Stimulated activated CD4-positive, alpha-beta T cell treated with anti-CD3 and anti-CD28 coated beads, Interleukin-4, amount 100 ng/mL, for 1 hour (primary cell): ENCODE results near the gene CNOT1.
"Not testable (repeated sequence)": the region's sequence is repeated elsewhere in the genome, so short reads cannot be mapped to it uniquely, and the experiment has no call there.

Experiments used
- DNase-seq: peaks from one replicate; pipeline ENCODE4 v3.0.0-alpha.2; 2020

Gene CNOT1

GRCh38 chr16:58629733-58630640, at the start of gene CNOT1:
Gene CNOT1 (minus strand): TSS chr16:58629826. CDS start chr16:58599337, 30,489 bp downstream.
- peak; percentile 96 for DNase-seq

- DNase-seq = no peak
These were observed 49.1 kb upstream of the CNOT1 start for GRCh38 chr16:58678716-58679115.

GRCh38 chr16:58678269-58678668, 48.6 kb upstream of the CNOT1 start:
- no peak for DNase-seq

- no peak for DNase-seq
These were observed 41.4 kb upstream of the CNOT1 start for GRCh38 chr16:58670946-58671583.

GRCh38 chr16:58670177-58670576, 40.6 kb upstream of the CNOT1 start:
- no peak for DNase-seq

GRCh38 chr16:58665200-58665599, 35.6 kb upstream of the CNOT1 start:
- no peak for DNase-seq

- no peak for DNase-seq
These were observed 31.7 kb upstream of the CNOT1 start for GRCh38 chr16:58661199-58661830.

GRCh38 chr16:58659911-58660310, 30.3 kb upstream of the CNOT1 start:
- not testable (repeated sequence) for DNase-seq

- DNase-seq = no peak
These were observed 29.2 kb upstream of the CNOT1 start for GRCh38 chr16:58658796-58659211.

GRCh38 chr16:58656899-58657298, 27.3 kb upstream of the CNOT1 start:
- DNase-seq = no peak

- no peak for DNase-seq
These were observed 25.6 kb upstream of the CNOT1 start for GRCh38 chr16:58655215-58655596.

GRCh38 chr16:58654560-58655214, 25.1 kb upstream of the CNOT1 start:
- DNase-seq = no peak

GRCh38 chr16:58652741-58653140, 23.1 kb upstream of the CNOT1 start:
- no peak for DNase-seq

GRCh38 chr16:58651965-58652348, 22.3 kb upstream of the CNOT1 start:
- no peak for DNase-seq

GRCh38 chr16:58649707-58650106, 20.1 kb upstream of the CNOT1 start:
- DNase-seq = no peak

GRCh38 chr16:58647107-58647506, 17.5 kb upstream of the CNOT1 start:
- DNase-seq = no peak

- DNase-seq = no peak
These were observed 15.3 kb upstream of the CNOT1 start for GRCh38 chr16:58644765-58645487.

- no peak for DNase-seq
These were observed 14.5 kb upstream of the CNOT1 start for GRCh38 chr16:58644108-58644507.

- no peak for DNase-seq
These were observed 11.3 kb upstream of the CNOT1 start for GRCh38 chr16:58640949-58641348.

GRCh38 chr16:58639836-58640235, 10.2 kb upstream of the CNOT1 start:
- no peak for DNase-seq

GRCh38 chr16:58639230-58639629, 9.6 kb upstream of the CNOT1 start:
- no peak for DNase-seq
